BLaER1 (cell line): Measurements from ENCODE around the gene NAV3.

Experiments used
- H3K27ac ChIP-seq: shearing (Covaris generic); formaldehyde crosslinking; 2 replicates; pipeline ENCODE4 v1.8.1; 2022
- H3K27me3 ChIP-seq: shearing (Covaris generic); formaldehyde crosslinking; 2 replicates; pipeline ENCODE4 v1.8.1; 2022
- H3K36me3 ChIP-seq: shearing (Covaris generic); formaldehyde crosslinking; 2 replicates; pipeline ENCODE4 v1.8.1; 2022
- H3K4me1 ChIP-seq: shearing (Covaris generic); formaldehyde crosslinking; 2 replicates; pipeline ENCODE4 v1.8.1; 2022
- H3K4me2 ChIP-seq: shearing (Covaris generic); formaldehyde crosslinking; 2 replicates; pipeline ENCODE4 v1.8.1; 2022
- H3K4me3 ChIP-seq: shearing (Covaris generic); formaldehyde crosslinking; 2 replicates; pipeline ENCODE4 v1.8.1; 2022
- H3K9ac ChIP-seq: shearing (Covaris generic); formaldehyde crosslinking; 2 replicates; pipeline ENCODE4 v1.8.1; 2022
- H3K9me3 ChIP-seq: shearing (Covaris generic); formaldehyde crosslinking; 2 replicates; pipeline ENCODE4 v1.8.1; 2022
- H4K20me1 ChIP-seq: shearing (Covaris generic); formaldehyde crosslinking; 2 replicates; pipeline ENCODE4 v1.8.1; 2022
- Cebpa-rat ChIP-seq: shearing (Covaris generic); IDR thresholded peaks from 2 replicates; pipeline ENCODE4 v1.8.1; 2022

NAV3 gene

DNA sequence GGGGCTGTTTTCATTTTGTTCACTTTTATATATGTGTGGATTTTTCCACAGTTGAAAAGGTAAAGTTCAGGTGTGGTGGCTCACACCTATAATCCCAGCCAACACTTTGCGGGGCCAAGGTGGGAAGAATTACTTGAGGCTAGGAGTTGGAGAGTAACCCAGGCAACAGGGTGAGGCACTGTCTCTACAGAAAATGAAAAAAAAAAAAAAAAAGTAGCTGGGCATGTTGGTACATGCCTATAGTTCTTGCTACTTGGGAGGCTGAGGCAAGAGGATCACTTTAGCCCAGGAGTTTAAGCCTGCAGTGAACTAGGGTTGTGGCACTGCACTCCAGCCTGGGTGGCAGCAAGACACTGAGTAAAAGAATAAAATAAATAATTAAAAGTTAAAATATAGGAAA lies 326.5 kb downstream of the NAV3 start:
- H4K20me1 ChIP-seq, result no peaks in the 10 kb centered on the region
- no peaks in the 10 kb centered on the region for H3K4me1 ChIP-seq
- no peaks in the 10 kb centered on the region for H3K36me3 ChIP-seq
- H3K4me2 ChIP-seq, result no peak overlapping the region
- H3K9me3 ChIP-seq, result no peaks in the 10 kb centered on the region
- H3K27me3 ChIP-seq, result no peaks in the 10 kb centered on the region
- H3K4me3 ChIP-seq, result no peak overlapping the region
- H3K27ac ChIP-seq, result no peak overlapping the region
- no peak overlapping the region for H3K9ac ChIP-seq
- no peak for TF ChIP-seq Cebpa-rat

DNA sequence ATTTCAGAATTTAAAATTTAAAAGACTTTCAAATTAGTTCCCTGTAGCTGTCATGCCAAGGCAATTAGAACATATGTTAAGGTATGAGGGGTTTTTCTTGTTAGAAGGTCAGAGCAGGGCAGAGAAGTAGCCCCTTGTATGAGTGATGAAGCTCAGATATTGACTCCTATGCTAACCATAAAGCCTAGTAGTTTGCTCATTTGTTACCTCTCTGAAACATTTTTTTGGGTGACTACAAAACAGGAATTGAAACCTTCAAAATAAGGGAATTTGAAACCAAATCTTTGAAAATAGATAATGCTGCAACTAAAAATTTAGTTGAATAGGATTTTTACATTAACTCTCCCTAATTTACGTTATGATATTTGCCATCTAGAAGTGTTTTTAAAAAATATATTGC lies 333.5 kb downstream of the NAV3 start:
- no peak overlapping the region for H3K4me2 ChIP-seq

DNA sequence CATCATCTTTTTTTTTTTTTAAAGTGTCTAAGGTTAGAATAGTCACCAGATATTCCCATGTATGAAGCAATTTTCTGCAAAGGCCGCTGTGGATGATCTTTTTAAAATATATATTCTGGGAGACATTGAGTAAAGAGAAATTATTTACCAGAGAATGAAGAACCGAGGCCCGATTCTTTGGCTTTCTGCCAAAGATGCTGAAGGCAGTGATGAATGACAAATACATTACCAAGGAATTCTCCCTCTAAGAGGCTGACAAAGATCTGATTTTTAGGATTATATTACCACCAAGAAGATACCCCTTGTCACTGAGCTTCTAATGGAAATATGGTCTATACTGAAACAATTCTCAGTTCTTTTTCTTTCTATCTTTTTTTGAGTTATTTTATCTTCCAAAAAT lies 336.8 kb downstream of the NAV3 start:
- Histone ChIP-seq H3K27me3 (no peaks in the 10 kb centered on the region), H3K27ac (no peak overlapping the region), H3K9me3 (no peaks in the 10 kb centered on the region), H3K4me1 (peaks cover 20% of the 10 kb centered on the region), H3K4me3 (no peak overlapping the region), H3K4me2 (no peak overlapping the region), H4K20me1 (no peaks in the 10 kb centered on the region), H3K9ac (no peak overlapping the region), H3K36me3 (no peaks in the 10 kb centered on the region)
- no peak for TF ChIP-seq Cebpa-rat

More for the DNA sequence above, 333.5 kb downstream of the NAV3 start:
- H3K27ac ChIP-seq, result no peak overlapping the region
- H3K36me3 ChIP-seq, result no peaks in the 10 kb centered on the region
- no peaks in the 10 kb centered on the region for H3K27me3 ChIP-seq
- H3K9me3 ChIP-seq, result no peaks in the 10 kb centered on the region
- no peak overlapping the region for H3K9ac ChIP-seq
- H4K20me1 ChIP-seq, result no peaks in the 10 kb centered on the region
- H3K4me3 ChIP-seq, result no peak overlapping the region
- no peaks in the 10 kb centered on the region for H3K4me1 ChIP-seq
- TF ChIP-seq Cebpa-rat, result no peak

DNA sequence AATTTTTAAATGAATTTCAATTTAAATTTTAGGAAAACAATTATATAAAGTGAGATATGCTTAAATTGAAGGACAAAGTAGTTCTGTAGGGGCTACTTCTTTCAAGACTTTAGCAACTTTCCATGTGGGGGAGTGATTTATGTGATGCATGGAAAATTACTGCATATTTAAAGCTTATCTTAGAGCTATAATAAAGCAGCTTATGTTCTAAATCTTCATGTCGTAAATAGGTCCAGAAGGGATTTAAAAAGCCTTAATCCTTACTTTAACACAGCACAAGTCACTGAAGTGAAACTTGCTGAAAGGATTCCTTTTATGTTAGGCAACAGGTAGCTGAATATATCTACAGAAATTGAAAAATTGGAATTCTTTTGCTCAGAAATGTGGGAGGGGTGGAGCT lies 340.4 kb downstream of the NAV3 start:
- H4K20me1 ChIP-seq, result no peaks in the 10 kb centered on the region
- peaks cover 20% of the 10 kb centered on the region for H3K4me1 ChIP-seq
- no peaks in the 10 kb centered on the region for H3K36me3 ChIP-seq
- no peaks in the 10 kb centered on the region for H3K27me3 ChIP-seq
- no peak overlapping the region for H3K4me2 ChIP-seq
- H3K9me3 ChIP-seq, result no peaks in the 10 kb centered on the region
- no peak overlapping the region for H3K4me3 ChIP-seq
- TF ChIP-seq Cebpa-rat, result no peak
- H3K9ac ChIP-seq, result no peak overlapping the region
- H3K27ac ChIP-seq, result no peak overlapping the region

DNA sequence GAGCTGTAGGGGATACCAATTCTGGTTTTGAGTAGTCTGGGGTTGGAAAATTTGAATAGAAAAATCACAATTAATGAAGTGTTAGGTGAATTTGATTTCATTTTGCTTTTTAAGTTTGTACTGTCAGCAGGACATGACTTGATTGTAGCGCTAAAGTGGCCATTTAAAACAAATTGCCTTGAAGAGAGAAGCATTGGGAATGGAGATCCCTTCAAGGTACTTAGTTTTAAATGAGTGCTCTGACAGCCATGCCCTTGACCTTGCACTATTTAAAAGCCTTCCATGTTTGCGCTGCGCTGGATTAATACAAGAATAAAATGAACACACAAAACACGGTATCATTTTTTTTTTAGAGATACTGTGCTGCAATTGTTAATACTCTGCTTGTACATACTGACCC lies 345.9 kb downstream of the NAV3 start:
- H3K4me1 ChIP-seq, result no peaks in the 10 kb centered on the region
- H4K20me1 ChIP-seq, result no peaks in the 10 kb centered on the region
- TF ChIP-seq Cebpa-rat, result no peak
- no peaks in the 10 kb centered on the region for H3K27me3 ChIP-seq
- H3K4me3 ChIP-seq, result no peak overlapping the region
- H3K27ac ChIP-seq, result no peak overlapping the region
- no peak overlapping the region for H3K4me2 ChIP-seq
- H3K9me3 ChIP-seq, result no peaks in the 10 kb centered on the region
- H3K9ac ChIP-seq, result no peak overlapping the region
- no peaks in the 10 kb centered on the region for H3K36me3 ChIP-seq

DNA sequence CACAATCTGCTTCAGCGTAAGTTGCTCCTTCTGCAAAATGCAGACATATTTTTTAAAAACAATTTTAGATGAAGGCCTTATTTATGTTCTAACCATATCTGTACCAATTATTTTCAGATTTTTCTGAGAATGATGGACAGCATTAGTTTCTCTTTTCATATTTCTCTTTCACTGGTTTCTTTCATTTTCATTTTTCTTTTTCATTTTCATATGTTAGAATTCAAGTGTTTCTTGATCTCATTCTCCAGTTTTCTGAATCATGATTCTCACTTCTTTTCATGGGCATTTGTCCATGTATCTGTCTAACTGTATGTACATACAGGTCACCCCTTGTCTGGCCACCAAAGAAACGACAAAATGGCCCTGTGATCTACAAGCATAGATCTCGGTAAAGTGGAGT lies 346.6 kb downstream of the NAV3 start:
- H3K4me2 ChIP-seq, result no peak overlapping the region
- H3K36me3 ChIP-seq, result no peaks in the 10 kb centered on the region

DNA sequence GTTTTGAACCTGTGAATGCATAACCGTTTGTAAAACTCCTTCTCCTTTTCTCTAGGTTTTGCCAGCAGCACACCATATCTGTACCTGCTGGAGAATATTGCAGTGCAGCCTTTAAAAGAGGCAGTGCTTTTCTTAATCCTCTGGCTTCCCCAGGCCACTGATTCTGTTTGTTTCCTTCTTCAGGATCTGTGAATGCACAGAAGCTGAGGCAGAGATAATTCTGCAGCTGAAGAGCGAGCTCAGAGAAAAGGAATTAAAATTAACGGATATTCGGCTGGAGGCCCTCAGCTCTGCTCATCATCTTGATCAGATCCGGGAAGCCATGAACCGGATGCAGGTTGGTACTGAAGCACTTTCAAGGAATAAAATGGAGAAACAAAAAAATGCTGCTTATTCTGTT lies 348.7 kb downstream of the NAV3 start:
- Histone ChIP-seq H3K27ac (no peak overlapping the region), H3K36me3 (no peaks in the 10 kb centered on the region), H4K20me1 (no peaks in the 10 kb centered on the region), H3K4me3 (no peak overlapping the region), H3K4me1 (no peaks in the 10 kb centered on the region), H3K9me3 (no peaks in the 10 kb centered on the region), H3K27me3 (no peaks in the 10 kb centered on the region), H3K4me2 (no peak overlapping the region), H3K9ac (no peak overlapping the region)
- no peak for TF ChIP-seq Cebpa-rat

More for the DNA sequence above, 346.6 kb downstream of the NAV3 start:
- Histone ChIP-seq H3K9me3 (no peaks in the 10 kb centered on the region), H3K27ac (no peak overlapping the region), H3K9ac (no peak overlapping the region), H3K4me3 (no peak overlapping the region), H4K20me1 (no peaks in the 10 kb centered on the region), H3K4me1 (no peaks in the 10 kb centered on the region), H3K27me3 (no peaks in the 10 kb centered on the region)
- TF ChIP-seq Cebpa-rat, result no peak

DNA sequence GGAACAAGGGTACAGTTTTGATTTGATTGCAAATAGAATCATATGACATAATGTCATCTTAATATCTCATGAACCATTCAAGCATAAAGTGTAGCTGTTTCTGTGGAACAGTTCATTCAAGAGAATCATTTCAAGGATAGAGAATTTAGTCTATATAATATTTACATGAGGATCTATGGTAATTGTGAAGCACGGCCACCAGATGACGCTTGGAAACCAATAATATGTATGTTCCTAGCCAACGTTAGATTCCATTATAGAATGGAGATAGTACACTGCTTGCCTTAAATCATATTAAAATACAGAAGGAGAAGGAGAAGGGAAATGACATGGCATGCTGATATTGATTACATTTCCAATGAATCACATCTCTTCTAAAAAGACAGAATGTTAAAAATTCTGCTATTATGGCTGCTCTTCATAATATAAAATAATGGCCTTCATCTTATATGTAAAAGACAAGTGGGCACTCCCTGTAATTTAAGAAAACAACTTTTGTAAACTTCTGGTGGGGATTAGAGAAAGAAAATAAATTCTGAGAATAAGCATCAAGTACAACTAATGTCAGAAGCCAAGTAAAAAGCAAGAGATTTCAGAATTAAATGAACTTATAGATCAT lies 351.0 kb downstream of the NAV3 start:
- no peak overlapping the region for H3K4me3 ChIP-seq
- no peak overlapping the region for H3K4me2 ChIP-seq
- H3K4me1 ChIP-seq, result no peaks in the 10 kb centered on the region
- no peak for TF ChIP-seq Cebpa-rat
- no peak overlapping the region for H3K9ac ChIP-seq
- no peaks in the 10 kb centered on the region for H3K9me3 ChIP-seq
- no peak overlapping the region for H3K27ac ChIP-seq
- no peaks in the 10 kb centered on the region for H3K27me3 ChIP-seq
- no peaks in the 10 kb centered on the region for H4K20me1 ChIP-seq
- H3K36me3 ChIP-seq, result no peaks in the 10 kb centered on the region

DNA sequence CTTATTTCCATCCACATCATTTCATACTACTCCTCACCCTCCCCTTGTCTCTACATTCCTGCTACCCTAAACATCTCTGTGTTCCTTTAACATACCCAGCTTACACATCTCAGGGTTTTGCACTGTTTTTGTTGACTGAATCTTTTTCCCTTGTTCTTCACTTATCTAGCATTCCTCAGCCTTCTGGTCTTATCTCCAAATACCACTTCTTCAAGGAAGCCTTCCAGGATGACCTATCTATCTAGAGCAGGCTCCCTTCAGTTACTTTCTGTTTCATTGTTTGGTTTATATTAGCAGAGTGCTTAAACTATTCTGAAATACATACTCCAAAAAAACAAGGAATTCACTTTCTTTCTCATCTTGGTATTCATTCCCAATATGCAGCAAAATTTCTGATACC lies 353.1 kb downstream of the NAV3 start:
- H3K9ac ChIP-seq, result no peak overlapping the region
- no peaks in the 10 kb centered on the region for H3K4me1 ChIP-seq
- H3K4me3 ChIP-seq, result no peak overlapping the region
- H3K36me3 ChIP-seq, result no peaks in the 10 kb centered on the region
- no peak overlapping the region for H3K27ac ChIP-seq
- H4K20me1 ChIP-seq, result no peaks in the 10 kb centered on the region
- H3K9me3 ChIP-seq, result no peaks in the 10 kb centered on the region
- no peak for TF ChIP-seq Cebpa-rat
- no peaks in the 10 kb centered on the region for H3K27me3 ChIP-seq
- H3K4me2 ChIP-seq, result no peak overlapping the region

DNA sequence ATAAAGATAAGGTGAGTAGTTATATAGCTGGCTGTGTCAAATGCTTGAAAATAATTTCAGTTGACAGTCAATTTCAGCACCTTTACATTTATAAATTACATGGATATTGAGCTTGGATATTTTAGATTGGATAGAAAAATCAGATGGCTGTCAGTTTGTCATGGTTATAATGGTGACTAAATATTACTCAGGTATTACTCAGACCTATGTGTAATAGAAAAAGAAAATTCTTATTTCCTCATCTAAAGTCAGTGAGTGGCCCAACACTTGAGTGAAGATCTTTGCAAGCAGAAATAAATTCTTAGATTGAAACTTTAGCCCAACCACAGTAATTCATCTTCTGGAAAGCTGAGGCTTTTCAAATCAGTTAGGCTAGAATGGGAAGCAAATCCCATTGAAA lies 354.4 kb downstream of the NAV3 start:
- H3K27me3 ChIP-seq, result no peaks in the 10 kb centered on the region
- no peaks in the 10 kb centered on the region for H3K36me3 ChIP-seq
- no peaks in the 10 kb centered on the region for H3K9me3 ChIP-seq
- TF ChIP-seq Cebpa-rat, result no peak
- H3K27ac ChIP-seq, result no peak overlapping the region
- H3K4me3 ChIP-seq, result no peak overlapping the region
- no peaks in the 10 kb centered on the region for H4K20me1 ChIP-seq
- no peaks in the 10 kb centered on the region for H3K4me1 ChIP-seq
- H3K4me2 ChIP-seq, result no peak overlapping the region
- H3K9ac ChIP-seq, result no peak overlapping the region

DNA sequence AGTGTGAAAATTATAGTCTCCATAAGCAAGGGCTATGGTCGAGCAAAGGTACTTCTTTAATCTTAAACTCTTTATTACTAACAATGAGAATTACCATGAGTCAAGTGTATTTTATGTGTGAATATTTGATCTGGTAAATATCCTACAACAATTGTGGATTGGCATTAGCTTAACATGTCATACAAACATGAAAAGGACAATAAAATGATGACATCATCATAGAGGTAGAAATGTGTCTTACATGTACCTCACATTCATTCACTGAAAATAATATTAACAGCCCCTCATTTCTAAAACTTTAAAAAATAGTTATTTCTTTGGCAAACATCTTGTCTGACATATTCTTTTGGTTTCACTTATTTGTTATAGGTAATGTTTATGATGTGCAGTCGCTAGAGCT lies 355.0 kb downstream of the NAV3 start:
- Histone ChIP-seq H3K4me1 (no peaks in the 10 kb centered on the region), H3K4me2 (no peak overlapping the region), H3K9me3 (no peaks in the 10 kb centered on the region), H3K9ac (no peak overlapping the region), H3K27me3 (no peaks in the 10 kb centered on the region), H3K27ac (no peak overlapping the region), H3K36me3 (no peaks in the 10 kb centered on the region), H4K20me1 (no peaks in the 10 kb centered on the region), H3K4me3 (no peak overlapping the region)
- TF ChIP-seq Cebpa-rat, result no peak
